Hematopoietic multipotent progenitor cell treated with erythropoietin and hydrocortisone succinate and interleukin-3 and kit ligand, for 8 days (in vitro differentiated cells): ENCODE data around the gene PPP1R9A.

Experiments
- DNase-seq: peaks from one replicate; pipeline ENCODE4 v3.0.0-alpha.2; 2015

Gene PPP1R9A

GRCh38 chr7:95102662-95103061 is 195.3 kb downstream of the PPP1R9A start:
- no peak for DNase-seq

DNA sequence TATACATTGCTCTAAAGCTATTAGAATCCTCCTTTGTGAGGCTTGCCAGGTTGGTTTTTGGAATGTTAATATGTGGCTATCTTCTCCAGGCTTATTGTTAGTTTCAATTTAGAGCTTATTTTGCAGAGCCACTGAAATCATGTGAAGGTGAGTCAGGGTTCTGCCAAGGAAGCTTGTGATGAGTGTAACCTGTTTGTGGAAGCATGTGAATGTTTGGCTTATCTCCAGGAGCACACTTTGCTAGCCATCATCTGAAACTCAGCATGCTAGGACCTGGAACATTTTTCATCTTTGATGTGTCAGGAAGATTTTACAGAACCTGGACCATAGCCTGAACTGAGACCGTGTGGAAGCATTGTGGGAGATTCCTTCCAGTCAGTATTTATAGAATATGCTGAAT is 197.3 kb downstream of the PPP1R9A start:
- no peak for DNase-seq

GRCh38 chr7:95105627-95106026 is 198.2 kb downstream of the PPP1R9A start:
- no peak for DNase-seq

DNA sequence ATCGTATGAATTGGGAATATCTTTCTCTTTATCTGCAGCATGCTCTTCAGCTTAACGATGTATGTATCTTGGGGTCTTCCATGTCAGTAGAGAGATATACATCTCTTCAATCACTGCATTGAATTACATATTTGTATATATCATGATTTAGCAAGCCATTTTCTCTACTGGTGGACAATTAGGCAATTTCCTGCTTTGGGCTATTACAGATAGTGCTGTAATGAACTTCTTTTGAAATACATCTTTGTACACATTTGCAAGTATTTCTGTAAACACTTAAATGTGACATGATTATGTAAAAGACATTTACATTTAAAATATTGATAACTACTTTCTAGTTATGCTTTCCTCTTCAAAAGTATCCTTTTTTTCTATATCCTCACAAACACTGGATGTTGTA is 199.0 kb downstream of the PPP1R9A start:
- no peak for DNase-seq

DNA sequence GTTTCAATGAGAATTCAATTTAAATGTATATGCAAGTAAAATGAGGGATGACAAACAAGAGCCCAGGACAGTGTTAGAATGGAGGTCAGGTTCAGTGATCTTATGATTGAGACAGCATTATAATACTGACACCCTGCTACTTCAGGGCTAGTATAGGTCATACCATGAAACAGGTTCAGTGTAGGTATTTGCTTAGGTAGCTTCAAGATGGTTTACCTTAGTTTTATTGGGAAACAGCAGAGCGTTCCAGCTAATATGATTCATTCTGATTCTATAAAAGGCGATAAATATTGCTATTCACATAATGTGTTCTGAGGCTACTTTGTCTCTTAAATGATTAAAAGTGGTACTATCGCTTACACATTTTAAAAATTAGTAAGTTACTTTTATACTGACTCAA is 203.3 kb downstream of the PPP1R9A start:
- DNase-seq = no peak

- DNase-seq = no peak
Observed at GRCh38 chr7:95113590-95113989, 206.2 kb downstream of the PPP1R9A start.

DNA sequence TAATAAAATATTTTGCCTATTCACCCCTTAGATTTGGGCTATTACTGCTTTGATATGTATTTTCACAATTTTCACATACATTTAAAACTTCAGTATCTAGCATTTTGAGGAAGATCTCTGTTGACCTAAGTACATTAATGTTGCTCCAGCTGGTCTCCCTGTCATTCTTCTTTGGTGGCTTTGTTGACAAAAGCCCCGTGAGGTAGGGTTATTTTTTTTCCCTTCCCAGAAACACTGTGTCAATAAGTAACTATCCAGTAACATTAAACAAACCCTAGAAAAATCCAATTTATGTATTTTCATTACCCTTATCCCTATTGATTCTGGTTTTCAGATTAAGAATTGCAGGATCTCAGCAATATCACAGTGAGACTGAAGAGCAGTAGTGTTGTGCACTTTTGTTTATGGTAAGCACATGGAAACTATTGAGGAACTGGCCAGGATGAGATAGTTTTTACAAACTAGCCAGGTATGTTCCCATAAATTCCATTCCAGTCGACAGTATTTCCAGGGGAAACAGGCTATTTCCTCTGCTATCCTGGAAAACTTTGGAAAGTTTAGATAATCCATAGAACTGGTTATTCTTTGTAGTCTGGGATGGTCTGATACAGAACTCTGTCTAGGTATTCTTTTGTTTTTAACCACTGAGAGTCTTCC is 218.8 kb downstream of the PPP1R9A start:
- DNase-seq = no peak

DNA sequence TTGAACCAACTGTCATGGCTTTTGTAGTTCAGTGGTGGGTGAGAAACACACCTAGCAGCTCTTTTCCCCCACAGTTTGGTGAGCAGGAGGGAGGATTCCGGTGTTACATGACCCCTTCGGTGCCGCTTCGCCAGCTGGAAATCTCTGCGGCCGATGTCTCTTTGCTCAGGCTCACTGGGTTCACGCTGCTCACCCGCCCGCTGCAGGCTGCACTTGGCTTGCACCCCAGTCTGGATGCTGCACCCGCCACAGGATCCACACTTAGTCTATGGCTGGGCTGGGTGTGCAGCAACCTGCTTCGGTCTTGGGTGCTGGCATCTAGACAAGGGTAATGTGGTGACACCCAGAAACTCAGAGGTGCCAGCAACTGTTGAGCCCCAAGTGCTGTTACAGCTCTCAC is 225.1 kb downstream of the PPP1R9A start:
- DNase-seq = no peak

DNA sequence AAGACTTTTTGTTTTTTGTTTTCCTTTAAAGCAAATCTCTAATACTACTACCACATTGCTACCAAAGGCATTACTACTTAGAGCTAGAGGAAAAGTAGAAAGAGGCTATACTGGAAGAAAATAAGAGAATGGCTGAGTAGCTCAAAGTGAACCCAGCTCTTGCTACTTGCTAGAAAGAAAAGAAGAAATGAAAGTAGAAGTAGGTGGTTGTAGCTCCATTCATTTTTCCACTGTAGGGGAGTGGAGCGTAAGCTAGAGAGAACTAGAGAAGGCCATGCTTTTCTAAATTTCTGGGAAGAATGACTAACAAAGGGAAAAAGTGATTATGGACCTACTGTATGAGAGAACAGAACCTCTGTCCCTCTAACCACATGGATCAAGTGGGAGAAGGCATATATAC is 232.5 kb downstream of the PPP1R9A start:
- no peak for DNase-seq

DNA sequence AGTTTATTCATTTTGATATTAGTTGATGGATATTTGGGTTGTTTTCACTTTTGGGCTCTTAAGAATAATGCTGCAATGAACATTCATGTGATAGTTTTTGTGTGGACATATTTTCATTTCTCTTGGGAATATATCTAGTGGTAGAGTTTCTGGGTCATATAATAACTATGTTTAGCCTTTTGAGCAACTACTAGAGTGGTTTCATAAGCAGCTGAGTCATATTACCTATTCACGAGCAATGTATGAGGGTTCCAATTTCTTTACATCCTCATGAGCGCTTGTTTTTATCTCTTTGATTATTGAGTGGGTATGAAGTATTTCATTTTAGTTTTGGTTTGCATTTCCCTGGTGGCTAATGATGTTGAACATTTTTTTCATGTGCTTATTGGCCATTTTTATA is 234.4 kb downstream of the PPP1R9A start:
- no peak for DNase-seq

DNA sequence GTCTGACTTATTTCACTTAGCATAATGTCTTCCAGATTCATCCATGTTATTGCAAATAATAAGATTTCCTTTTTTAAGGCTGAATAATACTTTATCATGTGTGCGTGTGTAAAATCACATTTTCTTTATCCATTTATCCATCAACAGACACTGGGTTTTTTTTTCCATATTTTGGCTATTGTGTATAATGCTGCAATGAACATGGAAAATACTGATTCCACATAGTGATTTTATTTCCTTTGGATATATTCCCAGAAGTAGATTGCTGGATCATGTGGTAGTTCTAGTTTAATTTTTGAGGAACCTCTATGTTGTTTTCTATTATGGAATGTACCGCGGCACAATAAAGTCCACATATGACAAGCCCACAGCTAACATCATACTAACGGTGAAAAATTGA is 236.9 kb downstream of the PPP1R9A start:
- DNase-seq = no peak

DNA sequence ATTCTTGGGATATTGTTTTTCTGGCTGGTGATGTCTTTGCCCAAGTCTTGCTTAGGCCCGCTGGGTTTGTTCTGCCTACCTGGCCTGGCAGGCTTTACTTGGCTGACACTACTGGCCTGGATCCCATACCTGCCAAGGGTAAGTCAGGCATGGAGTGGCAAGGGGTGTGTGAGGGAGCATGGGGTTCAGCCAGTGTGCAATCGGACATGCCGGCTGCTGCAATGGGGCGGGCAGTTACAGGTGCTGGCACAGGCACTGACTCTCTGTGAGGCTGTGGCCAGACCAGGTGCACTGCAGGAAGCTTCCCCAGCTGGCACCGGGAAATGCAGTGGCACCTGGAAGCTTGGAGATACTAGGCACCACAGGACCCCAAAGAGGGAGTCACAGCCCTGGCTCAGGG is 248.6 kb downstream of the PPP1R9A start:
- DNase-seq = no peak

DNA sequence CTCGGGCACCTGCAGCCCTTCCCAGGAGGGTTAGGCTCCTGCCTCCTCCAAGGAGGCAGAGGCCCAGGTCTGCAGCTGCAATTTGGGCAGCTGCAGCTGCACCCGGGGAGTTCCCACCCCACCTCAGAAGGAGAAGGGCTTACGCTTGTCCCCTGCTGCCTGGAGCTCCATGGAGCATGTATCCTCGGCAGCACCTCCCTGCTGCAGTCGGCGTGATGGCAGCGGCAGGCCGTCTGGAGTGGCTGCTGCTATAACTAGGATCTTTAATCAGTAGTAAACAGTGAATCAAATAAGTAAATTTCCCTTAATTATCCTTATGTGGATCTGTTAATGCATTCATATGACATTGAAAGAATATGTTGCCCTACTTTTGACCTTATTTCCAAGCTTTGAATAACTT is 250.0 kb downstream of the PPP1R9A start:
- DNase-seq = no peak

DNA sequence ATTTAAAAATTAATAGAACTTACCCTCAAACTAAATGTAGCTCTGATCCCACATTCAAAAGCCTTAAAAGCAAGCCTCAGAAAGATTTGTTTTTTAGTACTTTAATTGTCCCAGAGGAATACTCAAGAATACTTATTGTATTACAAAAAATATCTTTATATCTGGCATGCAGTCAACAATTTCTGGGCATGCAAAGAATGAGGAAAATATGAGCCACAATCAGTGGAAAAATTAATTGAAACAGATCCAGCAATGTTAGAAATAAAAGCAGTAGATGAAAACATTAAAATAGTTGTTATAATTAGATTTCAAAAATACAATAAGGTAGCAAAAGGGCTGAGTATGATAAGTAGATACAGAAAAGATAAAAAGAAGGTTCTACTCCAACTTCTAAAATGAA is 262.3 kb downstream of the PPP1R9A start:
- no peak for DNase-seq

DNA sequence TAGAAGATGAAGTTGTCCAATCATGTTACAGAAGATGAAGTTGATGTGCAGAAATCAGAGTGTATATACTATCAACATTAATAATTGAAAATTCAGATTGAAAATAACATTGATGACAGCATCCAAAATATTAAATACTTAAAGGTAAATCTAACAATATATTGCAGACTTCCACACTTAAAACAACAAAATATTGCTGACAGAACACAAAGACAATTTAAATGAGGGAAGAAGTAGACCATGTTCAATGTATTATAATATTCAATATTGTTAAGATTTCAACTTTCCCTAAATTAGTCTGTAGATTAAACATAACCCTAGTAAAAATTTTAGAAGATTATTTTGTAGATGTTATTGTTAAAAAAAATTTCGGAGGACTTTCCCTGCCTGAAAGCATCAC is 265.0 kb downstream of the PPP1R9A start:
- no peak for DNase-seq

DNA sequence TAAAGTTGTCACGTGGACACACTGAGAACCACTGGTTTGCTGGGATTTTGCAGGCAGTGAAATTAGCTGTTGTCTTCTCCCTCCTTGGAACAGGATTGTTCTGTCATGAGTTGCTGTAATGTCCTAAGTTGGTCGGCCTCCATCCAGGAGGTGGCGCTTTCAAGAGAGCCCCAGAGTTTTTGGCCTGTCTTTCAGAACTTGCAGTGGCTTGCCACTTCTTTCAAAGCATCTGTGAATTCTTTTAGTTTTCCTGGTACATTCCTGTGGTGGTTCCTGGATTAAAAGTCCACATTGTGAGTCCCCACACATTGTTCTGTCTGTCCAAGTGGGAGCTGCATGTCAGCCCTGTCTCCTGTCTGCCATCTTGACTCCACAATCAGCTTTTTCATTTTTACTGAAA is 283.1 kb downstream of the PPP1R9A start:
- DNase-seq = peak; percentile 2

DNA sequence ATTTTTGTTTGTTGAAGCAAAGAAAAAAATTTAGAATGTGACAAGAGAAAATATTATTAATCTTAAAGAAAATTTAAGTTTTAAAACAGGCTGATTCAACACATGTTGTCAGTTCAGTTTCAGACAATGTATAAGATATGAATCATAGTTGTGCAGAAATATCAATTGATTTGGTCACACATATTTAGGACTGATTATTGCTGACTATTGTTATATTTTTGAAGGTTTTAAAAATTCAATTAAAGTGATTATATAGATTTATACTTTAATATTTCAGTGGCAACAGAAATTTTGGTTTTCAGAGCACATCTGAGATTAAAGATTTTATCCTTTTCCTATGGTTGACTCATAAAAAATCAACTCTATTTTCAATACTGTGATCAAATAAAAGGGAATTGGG is 284.4 kb downstream of the PPP1R9A start:
- no peak for DNase-seq

GRCh38 chr7:95198863-95199262 is 291.5 kb downstream of the PPP1R9A start:
- no peak for DNase-seq

GRCh38 chr7:95199779-95200558 is 292.6 kb downstream of the PPP1R9A start:
- peak; percentile 7 for DNase-seq

- DNase-seq = no peak
Observed at GRCh38 chr7:95200741-95201140, 293.3 kb downstream of the PPP1R9A start.

- DNase-seq = no peak
Observed at GRCh38 chr7:95201727-95202126, 294.3 kb downstream of the PPP1R9A start.

- no peak for DNase-seq
Observed at GRCh38 chr7:95204618-95205017, 297.2 kb downstream of the PPP1R9A start.

GRCh38 chr7:95205665-95206225 is 298.4 kb downstream of the PPP1R9A start:
- DNase-seq = no peak

- DNase-seq = no peak
Observed at GRCh38 chr7:95209276-95209675, 301.9 kb downstream of the PPP1R9A start.
